Measurements from ENCODE around the gene PNPT1. TPM values are rescaled to one million over a fixed set of nuclear protein-coding genes. Genes with fewer than 3 reads are reported as not detected.

PNPT1 gene
- total and polyA plus RNA-seq, 2 of the 8 experiments (the other 6 are each of a cell fraction or from before 2014, with no cell fraction given): 8.3 to 40.2 TPM

DNA sequence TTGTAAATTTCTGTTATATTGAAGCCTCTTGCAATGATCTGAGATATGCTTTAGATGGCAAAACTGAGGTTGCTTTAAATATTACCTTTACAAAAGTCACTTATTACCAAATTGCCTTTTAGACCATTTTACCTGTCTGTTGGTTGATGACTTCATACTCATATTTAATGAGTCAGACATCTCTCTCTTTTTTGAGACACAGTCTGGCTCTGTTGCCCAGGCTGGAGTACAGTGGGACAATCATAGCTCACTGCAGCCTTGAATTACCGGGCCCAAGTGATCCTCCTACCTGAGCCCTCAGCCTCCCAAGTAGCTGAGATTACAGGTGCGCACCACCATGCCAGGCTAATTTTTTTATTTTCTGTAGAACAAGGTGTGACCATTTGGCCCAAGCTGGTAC lies 64.7 kb downstream of the PNPT1 start:
- no peak overlapping the region for H4K91ac ChIP-seq (replicated peaks; ENCODE audit: insufficient read length, low read length)
- H2BK20ac ChIP-seq (ENCODE audit: low read length): no peak overlapping the region
- H2AK5ac ChIP-seq (ENCODE audit: low read depth, low read length): no peak overlapping the region
- no peak overlapping the region for H3K56ac ChIP-seq (replicated peaks; ENCODE audit: insufficient read length, low read depth, low read length)
- FAIRE-seq (no peak), DNase-seq (ENCODE audit: low read depth in 1 of 2, low spot score in 2 of 2) (no peak)
- no peak overlapping the region for H2AFZ ChIP-seq (ENCODE audit: low read length)
- H2BK120ac ChIP-seq (replicated peaks; ENCODE audit: low read depth, low read length): no peak overlapping the region
- WGBS, 2 experiments (ENCODE audit: extremely low coverage in 1 of 2, insufficient coverage in 1 of 2, insufficient read length in 1 of 2, insufficient replicate concordance in 2 of 2, low coverage in 1 of 2, low lambda C conversion rate in 2 of 2, missing lambda C conversion rate in 1 of 2): 60% methylated on average over 2 of the region's 2 CpGs; no CpG with 5 or more reads in 1 of the 2 experiments
- H3K4me1 ChIP-seq (replicated peaks in 1 of 4; ENCODE audit: control insufficient read depth in 3 of 4, insufficient read depth in 4 of 4, low read length in 3 of 4): no peaks in the 10 kb centered on the region
- no peak overlapping the region for H2BK12ac ChIP-seq (ENCODE audit: low read depth, low read length)
- no peak overlapping the region for H3K23ac ChIP-seq (ENCODE audit: insufficient read length)
- H3K27ac ChIP-seq (ENCODE audit: low read depth, low read length): no peak overlapping the region
- H4K5ac ChIP-seq (ENCODE audit: insufficient read length, low read depth, low read length): no peak overlapping the region
- no peak overlapping the region for H3K18ac ChIP-seq (ENCODE audit: extremely low read depth, low read length)
- H3K9ac ChIP-seq (replicated peaks in 1 of 4; ENCODE audit: extremely low read depth in 1 of 4, low read depth in 3 of 4, low read length in 3 of 4): no peak overlapping the region
- H3K14ac ChIP-seq (ENCODE audit: insufficient read length): no peak overlapping the region
- no peak overlapping the region for H4K8ac ChIP-seq (ENCODE audit: extremely low read depth, insufficient read depth, low read length)
- H3K36me3 ChIP-seq (ENCODE audit: control insufficient read depth in 2 of 4, insufficient read depth in 4 of 4, low read length in 3 of 4): peaks cover 0 to 5% (median 2%) of the 10 kb centered on the region in 4 experiments; a peak in 2 of 8 replicates
- ChIA-PET CTCF (ENCODE audit: partially characterized antibody) (interaction anchor here (0.5 to 1.7 kb wide), 2 partner anchors 19 to 46 kb away, joined by 3 to 4 read pairs; no protein-coding TSS in a partner anchor), POLR2A (ENCODE audit: partially characterized antibody) (interaction anchor here (1.2 to 1.9 kb wide), 2 partner anchors 11 to 14 kb away, joined by 3 to 8 read pairs; partner anchors contain the start of gene PPP4R3B)
- no peak overlapping the region for H3K4ac ChIP-seq (replicated peaks; ENCODE audit: insufficient read length, low read depth, low read length)
- H3K9me3 ChIP-seq (ENCODE audit: insufficient read depth in 2 of 2, low read depth in 1 of 2, low read length in 1 of 2): no peaks in the 10 kb centered on the region
- no peaks in the 10 kb centered on the region for H4K20me1 ChIP-seq (replicated peaks in 1 of 2; ENCODE audit: control insufficient read depth in 1 of 2, insufficient read depth in 2 of 2, low read length in 2 of 2)
- no peak overlapping the region for H3K4me2 ChIP-seq (ENCODE audit: insufficient read depth in 1 of 2, low read depth in 2 of 2, low read length in 2 of 2)
- peaks cover 5% of the 10 kb centered on the region; the same call in 1 of the 2 replicates for H3K79me1 ChIP-seq (ENCODE audit: low read depth, low read length)
- H3K79me2 ChIP-seq (ENCODE audit: control insufficient read depth in 1 of 2, insufficient read depth in 2 of 2, low read length in 2 of 2): no peaks in the 10 kb centered on the region
- no peak overlapping the region for H3K4me3 ChIP-seq (ENCODE audit: extremely low read depth in 1 of 4, insufficient read depth in 2 of 4, low read depth in 3 of 4, low read length in 4 of 4)
- no peak overlapping the region for H2BK5ac ChIP-seq (ENCODE audit: low read depth, low read length)
- H3K27me3 ChIP-seq (replicated peaks in 1 of 4; ENCODE audit: control insufficient read depth in 3 of 4, extremely low read depth in 1 of 4, insufficient read depth in 3 of 4, low read length in 3 of 4): no peaks in the 10 kb centered on the region
- H2BK15ac ChIP-seq (ENCODE audit: low read length): no peak overlapping the region
- no peaks in the 10 kb centered on the region for H3K23me2 ChIP-seq (ENCODE audit: low read depth, low read length)
- TF ChIP-seq GTF2F1 (IDR thresholded peaks at IDR 0.05; ENCODE audit: borderline replicate concordance, low read depth, low read length) (no peak), POLR2AphosphoS5 (IDR thresholded peaks at IDR 0.05; ENCODE audit: low read depth, low read length) (no peak), POU5F1 (IDR thresholded peaks at IDR 0.05; ENCODE audit: low read depth, low read length) (no peak), HDAC6 (IDR thresholded peaks at IDR 0.05; ENCODE audit: low read depth, low read length) (no peak), RNF2 (IDR thresholded peaks at IDR 0.05; ENCODE audit: borderline replicate concordance, low read depth, low read length, missing control alignments, poor library complexity, severe bottlenecking) (no peak), CHD2 (IDR thresholded peaks at IDR 0.05; ENCODE audit: low read length) (no peak), CBX5 (IDR thresholded peaks at IDR 0.05; ENCODE audit: low read depth, low read length) (no peak), TBP (IDR thresholded peaks at IDR 0.05; ENCODE audit: low read depth, low read length) (no peak), BCL11A (IDR thresholded peaks at IDR 0.05; ENCODE audit: low read depth in 2 of 2, low read length in 2 of 2) (no peak), SIN3A (conservative IDR thresholded peaks at IDR 0.05 in 1 of 2, IDR thresholded peaks at IDR 0.05 in 1 of 2; ENCODE audit: low read depth in 1 of 2, low read length in 2 of 2) (no peak), RXRA (IDR thresholded peaks at IDR 0.05; ENCODE audit: insufficient read depth, low read depth, low read length) (no peak), KDM4A (IDR thresholded peaks at IDR 0.05; ENCODE audit: low read depth, low read length, severe bottlenecking) (no peak), EGR1 (IDR thresholded peaks at IDR 0.05; ENCODE audit: borderline replicate concordance, low read depth, low read length) (no peak), SUZ12 (IDR thresholded peaks at IDR 0.05; ENCODE audit: low read length) (no peak), POLR2A (IDR thresholded peaks at IDR 0.05; ENCODE audit: control extremely low read depth in 1 of 2, low read depth in 2 of 2, low read length in 2 of 2) (no peak)
